NCI-H2081 treated with DMSO at 0.1 percent for 48 hours (cell line): ENCODE data around the gene RNF208.
A peak's percentile ranks its signal among the peaks of the same experiment; 100 is the strongest.
"Not testable (repeated sequence)": the region's sequence is repeated elsewhere in the genome, so short reads cannot be mapped to it uniquely, and the experiment has no call there.

Experiments
- DNase-seq: peaks from one replicate; lab custom pipeline; 2025; lab: John Stamatoyannopoulos, UW

RNF208 gene, protein sequence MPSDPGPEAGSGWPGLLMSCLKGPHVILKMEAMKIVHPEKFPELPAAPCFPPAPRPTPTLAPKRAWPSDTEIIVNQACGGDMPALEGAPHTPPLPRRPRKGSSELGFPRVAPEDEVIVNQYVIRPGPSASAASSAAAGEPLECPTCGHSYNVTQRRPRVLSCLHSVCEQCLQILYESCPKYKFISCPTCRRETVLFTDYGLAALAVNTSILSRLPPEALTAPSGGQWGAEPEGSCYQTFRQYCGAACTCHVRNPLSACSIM

DNA sequence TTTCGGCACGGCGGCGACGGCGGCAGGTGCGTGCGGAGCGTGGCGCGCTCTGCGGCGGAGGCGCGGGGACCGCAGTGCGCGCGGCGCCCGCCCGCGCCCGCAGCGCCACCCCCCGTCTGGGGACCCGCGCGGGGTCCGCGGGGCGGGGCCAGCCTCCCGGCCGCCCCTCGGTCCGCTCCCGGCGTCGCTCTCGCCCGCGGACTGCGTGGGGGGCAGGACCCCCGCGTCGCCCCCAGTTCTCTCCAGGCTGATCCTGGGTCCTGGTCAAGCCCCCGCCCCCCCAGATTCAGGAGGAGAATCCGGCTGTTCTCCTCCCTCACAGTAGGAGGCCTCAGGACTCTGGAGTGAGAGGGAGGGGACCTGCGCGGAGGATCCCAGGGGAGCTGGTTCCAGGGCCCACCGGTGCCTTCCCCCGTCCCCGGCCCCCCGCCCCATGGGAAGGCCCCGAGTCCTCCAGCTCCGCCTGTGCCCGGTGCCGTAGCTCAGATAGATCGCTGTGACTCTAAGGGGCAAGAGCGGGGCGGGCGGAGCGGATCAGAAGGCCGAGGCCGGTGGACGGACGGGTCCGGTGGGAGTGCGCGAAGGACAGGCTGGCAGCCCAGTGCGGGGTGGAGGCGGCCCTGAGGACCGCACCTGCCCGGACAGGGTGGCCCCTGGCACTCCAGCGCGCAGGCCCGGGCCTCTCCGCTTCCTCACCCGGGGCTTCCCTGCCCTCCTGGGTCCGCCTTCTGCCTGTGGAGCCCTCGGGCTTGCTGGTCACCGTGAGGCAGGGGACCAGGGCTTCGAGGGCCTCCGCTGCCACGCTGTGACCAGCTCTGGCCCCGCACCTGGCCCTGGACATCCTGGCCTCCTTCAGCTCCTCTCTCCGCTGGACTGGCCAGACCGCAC lies at the start of gene RNF208:
TSS of gene RNF208 (minus strand) at position 51 of the 888 bp plus-strand sequence. CDS start 1,028 bp downstream, outside the sequence.
- no peak for DNase-seq

DNA sequence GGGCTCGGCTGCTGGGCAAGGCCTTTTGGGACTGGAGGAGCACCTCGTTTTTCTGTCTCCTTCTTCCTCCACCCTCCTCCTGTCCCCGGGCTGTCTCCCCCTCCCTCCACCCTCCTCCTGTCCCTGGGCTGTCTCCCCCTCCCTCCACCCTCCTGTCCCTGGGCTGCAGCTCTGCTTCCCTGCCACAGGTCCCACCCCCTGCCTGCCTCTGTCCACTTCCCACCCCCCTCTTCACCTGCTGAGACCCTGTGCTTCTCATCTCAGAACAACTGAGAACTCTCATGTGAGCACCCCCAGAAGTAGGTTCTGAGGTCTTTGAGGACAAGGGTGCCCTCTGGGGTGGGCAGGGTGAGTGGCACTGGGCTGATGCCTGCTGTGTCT lies 49.6 kb upstream of the RNF208 start:
- DNase-seq, result no peak

DNA sequence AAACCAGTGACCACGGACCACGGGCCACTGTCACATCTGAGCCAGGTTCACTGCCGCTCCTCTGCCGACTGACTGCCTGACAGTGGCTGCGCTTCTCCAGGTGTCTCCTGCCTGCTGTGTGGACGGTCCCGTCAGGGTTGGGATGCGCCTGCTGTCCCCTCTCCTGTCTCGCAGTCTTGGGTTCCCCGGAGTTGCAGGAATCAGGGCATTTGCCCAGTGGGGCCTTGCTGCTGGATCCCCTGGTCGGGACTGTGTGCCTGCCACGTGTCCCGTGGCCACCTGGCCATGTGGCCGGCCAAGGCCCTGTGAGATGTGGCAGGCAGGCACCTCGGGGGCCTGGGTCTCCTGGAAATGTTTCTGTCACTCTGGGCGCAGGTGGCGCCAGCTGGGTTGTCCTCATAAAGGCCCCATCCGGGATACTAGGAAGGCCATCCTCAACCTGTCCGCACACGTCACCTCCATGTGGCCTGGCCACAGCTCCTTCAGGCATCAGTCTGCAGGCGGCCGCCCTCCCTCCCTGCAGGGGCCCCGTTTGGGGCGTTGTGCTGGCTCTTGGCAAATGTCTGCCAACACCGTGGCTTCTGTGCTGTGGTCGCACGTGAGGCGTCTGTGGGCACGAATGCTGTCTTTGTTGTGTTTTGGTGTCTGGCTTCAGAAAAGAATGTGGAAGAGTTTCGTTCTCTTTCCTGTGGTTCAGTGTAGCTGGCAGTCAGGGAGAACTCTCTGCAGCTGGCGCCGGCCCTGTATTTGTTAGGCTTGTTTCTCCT lies 49.1 kb upstream of the RNF208 start:
- DNase-seq, result no peak

DNA sequence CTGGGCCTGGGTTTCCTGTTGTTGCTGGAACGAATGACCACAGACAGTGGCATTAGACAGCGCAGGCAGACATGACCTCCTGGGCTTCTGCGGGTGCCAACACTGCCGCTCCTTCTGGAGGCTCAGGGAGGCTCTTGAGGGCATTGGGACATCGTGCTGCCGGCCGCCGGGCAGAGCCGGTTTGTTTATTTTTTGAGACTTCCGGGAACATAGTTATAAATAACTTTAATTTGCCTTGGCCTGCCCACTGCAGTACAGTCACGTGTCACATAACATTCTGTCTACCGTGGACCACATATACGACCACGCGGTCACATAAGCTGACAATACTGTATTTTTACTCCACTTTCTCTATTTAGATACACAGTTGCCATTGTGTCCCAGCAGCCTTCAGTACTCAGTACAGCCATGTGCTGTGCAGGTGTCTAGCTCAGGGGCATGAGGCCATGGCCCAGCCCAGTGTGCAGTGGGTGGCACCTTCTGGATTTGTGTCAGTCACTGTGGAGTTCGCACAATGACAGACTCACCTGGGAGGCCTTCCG lies 47.3 kb upstream of the RNF208 start:
- DNase-seq, result no peak

DNA sequence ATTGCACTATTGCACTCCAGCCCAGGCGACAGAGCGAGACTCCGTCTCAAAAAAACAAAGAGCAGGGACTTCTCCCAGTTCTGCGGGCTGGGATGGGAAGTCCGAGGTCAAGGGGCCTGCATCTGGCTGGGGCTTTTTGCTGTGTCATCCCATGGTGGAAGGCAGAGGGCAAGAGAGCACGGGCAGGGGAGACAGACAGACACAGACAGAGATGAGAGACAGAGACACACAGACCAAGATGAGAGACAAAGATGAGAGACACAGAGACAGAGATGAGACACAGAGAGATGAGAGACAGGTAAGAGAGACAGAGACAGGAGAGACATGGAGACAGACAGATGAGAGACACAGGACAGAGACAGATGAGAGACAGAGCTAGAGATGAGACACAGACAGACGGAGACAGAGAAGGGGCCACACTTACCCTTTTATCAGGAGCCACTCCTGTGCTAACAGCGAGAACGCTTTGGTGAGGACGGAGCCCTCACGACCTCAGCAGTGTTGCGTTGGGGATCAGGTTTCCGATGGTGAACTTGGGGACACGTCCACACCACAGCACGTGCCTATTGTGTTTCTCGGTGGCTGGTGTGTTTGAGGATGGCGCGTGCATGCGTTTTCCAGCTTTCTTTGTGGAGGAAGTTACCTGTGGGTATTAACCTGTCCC lies 46.6 kb upstream of the RNF208 start:
- DNase-seq, result no peak

DNA sequence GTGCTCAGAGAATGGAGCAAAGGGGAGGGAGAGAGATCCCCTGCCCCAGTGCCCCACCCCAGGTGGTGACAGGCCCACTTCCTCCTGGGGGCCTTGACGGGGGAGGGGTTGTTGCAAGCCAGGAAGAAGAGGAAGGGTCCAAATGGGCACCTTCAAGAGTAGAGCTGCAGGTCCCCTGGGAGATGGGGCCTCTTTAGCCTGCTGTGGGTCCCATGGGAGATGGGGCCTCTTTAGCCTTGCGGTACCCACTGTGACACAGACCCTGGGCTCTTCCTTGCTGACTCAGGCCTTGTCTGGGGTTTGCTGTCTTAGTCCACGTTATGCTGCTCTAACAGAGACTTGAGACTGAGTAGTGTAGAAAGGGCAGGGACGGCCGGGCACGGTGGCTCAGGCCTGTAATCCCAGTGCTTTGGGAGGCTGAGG lies 45.9 kb upstream of the RNF208 start:
- DNase-seq, result no peak

DNA sequence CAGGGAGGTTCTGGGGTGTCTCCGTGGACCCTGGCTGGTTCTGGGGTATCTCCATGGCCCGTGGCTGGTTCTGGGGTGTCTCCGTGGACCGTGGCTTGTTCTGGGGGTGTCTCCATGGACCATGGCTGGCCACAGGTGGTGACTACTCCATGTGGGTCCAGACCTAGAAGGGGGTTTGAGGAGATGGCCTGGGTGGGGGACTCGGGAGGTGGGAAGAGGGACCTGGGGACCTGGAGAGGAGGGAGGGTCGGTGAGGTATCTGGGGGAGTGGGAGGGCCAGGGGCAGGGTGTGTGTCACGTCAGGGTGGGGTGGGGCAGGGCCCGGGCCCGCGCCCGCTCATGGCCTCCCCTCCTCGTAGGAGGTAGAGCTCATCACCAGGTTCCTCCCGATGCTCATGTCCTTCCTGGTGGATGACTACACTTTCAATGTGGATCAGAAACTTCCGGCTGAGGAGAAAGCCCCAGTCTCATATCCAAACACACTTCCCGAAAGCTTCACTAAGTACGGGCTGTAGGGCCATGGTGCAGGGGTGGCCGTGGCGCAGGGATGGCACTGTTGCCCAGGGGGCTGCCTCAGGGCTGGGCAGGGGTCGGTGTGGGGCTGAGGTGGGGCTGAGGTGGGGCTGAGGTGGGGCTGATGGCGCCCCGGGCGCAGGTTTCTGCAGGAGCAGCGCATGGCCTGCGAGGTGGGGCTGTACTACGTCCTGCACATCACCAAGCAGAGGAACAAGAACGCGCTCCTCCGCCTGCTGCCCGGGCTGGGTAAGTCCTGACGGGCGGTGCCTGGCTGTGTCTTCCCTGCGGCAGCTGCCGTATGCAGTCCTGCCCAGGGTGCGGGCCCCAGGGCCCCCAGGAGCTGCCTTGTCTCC lies 44.8 kb upstream of the RNF208 start:
- no peak for DNase-seq

DNA sequence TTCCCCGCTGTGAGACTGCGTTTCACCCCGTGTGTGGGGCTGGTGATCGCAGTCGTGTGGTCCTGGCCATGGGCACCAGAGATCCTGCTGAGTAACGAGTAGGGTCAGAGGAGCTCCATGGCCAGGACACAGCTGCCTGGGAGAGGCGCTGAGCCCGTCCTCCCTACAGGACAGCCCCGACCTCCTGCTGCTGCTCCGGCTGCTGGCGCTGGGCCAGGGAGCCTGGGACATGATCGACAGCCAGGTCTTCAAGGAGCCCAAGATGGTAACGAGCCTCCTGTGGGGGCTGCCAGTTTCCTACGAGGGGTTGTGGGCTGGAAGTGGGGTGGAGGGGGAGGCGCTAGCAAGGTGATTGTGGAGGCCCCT lies 44.1 kb upstream of the RNF208 start:
- DNase-seq, result no peak

DNA sequence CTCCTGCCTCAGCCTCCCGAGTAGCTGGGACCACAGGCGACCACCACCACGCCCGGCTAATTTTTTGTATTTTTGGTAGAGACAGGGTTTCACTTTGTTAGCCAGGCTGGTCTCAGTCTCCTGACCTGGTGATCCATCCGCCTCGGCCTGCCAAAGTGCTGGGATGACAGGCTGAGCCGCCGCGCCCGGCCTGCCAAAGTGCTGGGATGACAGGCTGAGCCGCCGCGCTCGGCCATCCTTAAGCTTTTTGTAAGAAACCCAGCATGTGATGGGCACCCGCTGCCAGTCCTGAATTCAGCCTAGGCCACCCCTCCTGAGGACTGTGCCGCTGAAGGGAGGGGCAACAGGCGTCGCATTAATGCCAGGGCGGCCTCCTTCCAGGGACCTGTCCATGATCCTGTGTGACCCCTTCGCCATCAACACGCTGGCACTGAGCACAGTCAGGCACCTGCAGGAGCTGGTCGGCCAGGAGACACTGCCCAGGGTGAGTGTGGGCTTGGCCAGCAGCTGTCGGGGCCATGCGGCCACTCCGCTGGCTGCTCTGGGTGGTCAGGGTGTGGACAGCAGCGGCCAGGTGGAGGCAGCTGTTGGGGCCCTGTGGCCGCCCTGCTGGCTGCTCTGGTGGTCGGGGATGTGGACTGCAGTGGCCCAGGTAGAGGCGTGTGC lies 43.6 kb upstream of the RNF208 start:
- DNase-seq, result no peak

DNA sequence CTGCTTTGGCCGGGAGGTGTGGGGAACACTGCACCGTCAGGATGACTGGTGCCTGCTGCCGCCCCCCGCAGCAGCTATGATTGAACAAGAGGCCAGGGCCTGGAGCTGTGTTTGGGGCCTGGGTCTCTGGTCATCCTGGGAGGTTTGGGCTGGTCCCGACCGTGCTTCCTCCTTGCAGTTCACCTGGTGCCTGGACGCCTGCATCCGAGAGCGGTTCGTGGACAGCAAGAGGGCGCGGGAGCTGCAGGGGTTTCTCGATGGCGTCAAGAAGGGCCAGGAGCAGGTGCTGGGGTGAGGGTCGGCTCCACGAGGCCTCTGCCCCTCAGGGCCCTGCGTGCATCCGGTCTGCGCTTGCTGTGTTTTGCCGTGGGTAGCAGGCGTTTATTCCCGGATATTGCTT lies 42.0 kb upstream of the RNF208 start:
- no peak for DNase-seq

DNA sequence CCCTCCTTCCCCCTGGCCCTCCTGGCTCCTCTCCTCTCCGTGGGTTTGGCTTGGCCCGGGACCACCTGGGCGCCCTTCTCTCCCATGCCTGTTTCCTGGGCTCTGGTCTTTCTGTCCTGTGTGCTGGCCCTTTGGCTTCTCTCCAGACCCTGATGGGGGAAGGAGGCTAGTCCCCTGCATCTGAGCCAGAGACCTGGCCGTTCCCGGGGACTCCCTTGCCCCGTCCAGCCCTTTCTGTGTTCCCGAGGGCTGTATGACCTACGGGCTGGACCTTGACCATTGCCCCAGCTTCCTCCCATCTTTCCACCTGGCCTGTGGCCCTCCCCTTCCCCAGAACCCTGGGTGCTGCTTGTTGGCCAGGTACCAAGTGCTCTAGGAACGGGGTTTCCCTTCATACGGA lies 41.5 kb upstream of the RNF208 start:
- DNase-seq, result no peak

DNA sequence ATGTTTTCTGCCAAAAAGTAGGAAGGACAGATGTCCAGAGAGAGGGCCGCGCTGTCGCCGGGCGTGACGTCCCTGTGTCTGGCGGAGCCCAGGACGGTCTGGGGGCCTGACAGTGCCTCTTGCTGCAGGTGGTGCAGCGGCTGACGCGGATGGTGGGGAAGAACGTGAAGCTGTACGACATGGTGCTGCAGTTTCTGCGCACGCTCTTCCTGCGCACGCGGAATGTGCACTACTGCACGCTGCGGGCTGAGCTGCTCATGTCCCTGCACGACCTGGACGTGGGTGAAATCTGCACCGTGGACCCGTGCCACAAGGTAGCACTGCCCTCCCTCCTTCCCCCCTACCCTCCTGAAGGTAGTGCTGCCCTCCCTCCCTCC lies 40.9 kb upstream of the RNF208 start:
- DNase-seq, result no peak

DNA sequence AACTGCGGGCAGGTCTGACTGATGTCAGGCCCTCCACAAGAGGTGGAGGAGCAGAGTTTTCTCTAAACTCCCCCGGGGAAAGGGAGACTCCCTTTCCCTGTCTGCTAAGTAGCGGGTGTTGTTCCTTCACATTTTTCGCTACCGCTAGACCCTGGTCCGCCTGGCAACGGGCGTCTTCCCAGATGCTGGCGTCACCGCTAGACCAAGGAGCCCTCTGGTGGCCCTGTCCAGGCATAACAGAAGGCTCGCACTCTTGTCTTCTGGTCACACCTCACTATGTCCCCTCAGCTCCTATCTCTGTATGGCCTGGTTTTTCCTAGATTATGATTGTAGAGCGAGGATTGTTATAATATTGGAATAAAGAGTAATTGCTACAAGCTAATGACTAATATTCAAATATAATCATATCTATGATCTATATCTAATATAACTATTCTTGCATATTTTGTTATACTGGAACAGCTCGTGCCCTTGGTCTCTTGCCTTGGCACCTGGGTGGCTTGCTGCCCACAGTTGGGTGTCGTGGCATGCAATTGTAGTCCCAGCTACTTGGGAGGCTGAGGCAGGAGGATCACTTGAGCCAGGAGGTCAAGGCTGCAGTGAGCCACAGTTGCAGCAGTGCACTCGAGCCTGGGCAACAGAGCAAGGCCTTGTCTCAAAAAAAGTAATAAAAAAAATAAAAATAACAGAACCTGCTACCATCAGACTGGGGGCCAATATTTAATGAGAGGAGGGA lies 40.3 kb upstream of the RNF208 start:
- DNase-seq, result not testable (repeated sequence)

DNA sequence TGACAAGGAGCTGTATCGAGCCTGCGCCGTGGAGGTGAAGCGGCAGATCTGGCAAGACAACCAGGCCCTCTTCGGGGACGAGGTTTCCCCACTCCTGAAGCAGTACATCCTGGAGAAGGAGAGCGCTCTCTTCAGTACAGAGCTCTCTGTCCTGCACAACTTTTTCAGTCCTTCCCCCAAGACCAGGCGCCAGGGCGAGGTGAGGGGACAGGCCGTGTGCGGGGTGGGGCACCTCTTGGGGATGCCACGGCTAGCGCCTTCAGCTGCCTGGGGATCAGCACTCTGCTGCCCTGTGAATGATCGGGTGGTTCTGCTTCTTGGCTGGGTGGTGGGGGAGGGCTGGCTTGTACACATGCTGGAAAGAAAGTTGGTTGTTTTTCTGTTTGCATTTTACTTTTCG lies 34.8 kb upstream of the RNF208 start:
- no peak for DNase-seq

DNA sequence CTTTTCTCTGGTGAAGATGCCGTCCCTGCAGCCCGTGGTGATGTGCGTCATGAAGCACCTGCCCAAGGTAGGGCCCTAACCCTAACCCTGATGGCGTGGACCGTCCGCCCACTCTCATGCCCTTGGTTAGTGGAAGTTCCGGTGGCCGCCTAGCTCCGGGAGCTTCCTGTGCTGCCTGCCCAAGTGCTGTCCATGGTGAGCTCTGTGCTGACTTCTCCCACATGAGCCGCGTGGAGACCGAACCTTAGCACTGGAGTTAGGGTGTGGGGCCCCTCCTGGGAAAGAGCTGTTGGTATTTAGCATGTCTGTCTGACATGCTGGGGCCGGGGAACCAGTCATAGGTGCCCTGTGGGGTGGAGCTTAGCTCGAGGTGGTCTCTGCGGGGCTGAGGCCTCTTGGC lies 34.3 kb upstream of the RNF208 start:
- no peak for DNase-seq

DNA sequence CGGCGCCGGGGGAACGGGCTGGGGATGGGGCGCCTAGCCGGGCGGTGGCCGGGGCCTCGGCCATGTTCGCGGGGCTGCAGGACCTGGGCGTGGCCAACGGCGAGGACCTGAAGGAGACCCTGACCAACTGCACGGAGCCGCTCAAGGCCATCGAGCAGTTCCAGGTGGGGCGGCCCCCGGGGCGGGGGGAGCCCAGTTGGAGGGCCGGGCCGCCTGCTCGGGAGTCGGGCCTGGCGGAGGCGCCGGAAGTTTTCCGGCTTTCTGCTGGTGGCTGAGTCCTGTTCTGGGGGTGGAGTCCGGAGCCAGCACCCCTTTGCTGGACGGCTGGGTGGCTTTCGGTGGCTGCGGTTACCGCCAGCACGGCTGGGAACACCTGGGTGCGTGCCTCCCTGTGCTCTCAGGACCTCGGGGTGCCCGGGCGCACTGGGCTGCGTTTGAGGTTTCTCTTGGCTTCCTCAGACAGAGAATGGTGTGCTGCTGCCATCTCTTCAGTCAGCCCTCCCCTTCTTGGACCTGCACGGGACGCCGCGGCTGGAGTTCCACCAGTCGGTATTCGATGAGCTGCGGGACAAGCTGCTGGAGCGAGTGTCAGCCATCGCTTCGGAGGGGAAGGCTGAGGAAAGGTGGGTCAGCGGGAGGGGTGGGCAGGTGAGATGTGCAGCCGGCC lies 33.5 kb upstream of the RNF208 start:
- no peak for DNase-seq

DNA sequence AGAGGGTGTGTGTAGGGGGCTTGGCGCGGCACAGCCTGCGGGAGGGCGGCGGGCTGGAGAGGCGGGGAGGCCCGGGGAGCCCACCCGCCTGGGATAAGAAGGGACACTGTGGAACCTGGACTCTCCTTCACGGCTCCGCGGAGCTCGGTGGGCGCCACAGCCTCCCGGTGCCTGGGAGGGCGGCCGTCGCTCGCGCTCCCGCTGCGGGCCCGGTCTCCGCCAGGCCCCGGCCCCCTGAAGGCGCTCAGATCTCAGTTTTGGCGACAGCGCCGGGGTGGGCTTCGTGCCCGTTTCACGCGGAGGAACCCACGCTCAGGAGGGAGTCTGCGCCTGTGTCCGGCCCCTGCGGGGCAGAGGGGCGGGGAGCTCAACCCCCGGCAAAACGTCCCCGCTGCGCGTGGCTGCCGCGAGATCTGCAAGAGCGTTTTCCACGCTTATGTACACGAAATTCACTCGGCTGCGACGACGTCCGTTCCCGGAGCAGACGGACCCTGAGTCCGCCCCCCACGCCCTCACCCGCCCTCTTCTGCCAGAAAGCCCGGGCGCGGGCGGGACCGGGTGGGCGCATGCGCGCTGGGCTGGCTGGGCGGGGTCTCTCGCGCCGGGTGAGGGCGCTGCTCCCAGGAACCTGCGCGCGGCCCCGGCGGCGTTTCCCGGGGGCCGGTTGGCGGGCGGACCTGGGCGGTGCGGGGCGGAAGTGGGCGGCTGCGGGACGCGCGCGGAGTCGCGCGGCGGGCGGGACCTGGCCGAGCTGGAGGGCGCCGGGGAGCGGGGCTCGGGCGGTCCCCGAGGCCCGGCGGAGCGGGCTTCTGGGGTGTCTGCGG lies 32.8 kb upstream of the RNF208 start, which contains the start of gene NELFB:
TSS of gene NELFB (plus strand) at position 704 of the 824 bp plus-strand sequence.
- DNase-seq, result peak; percentile 33
